Measurements from ENCODE around the gene PSMC6. TPM values are rescaled to one million over a fixed set of nuclear protein-coding genes. Genes with fewer than 3 reads are reported as not detected.

The PSMC6 gene
- total and polyA plus RNA-seq, 2 of the 13 experiments (the other 11 are each of a cell fraction or from before 2014, with no cell fraction given) = 90.0 to 210 TPM

GRCh38 chr14:52703225-52703624, 3.8 kb upstream of the PSMC6 start:
- Histone ChIP-seq H2AFZ (ENCODE audit: low read length) (no peak overlapping the region), H3K9me3 (ENCODE audit: low read length) (no peaks in the 10 kb centered on the region), H3K4me1 (ENCODE audit: insufficient read depth, low read length) (peaks cover 48% of the 10 kb centered on the region), H3K4me3 (replicated peaks in 1 of 3; ENCODE audit: insufficient read depth in 1 of 3, low read depth in 2 of 3, low read length in 3 of 3) (no peak overlapping the region), H3K4me2 (ENCODE audit: low read depth, low read length) (no peak overlapping the region), H3K9ac (ENCODE audit: insufficient read depth, low read depth, low read length) (no peak overlapping the region), H3K27ac (ENCODE audit: extremely low read length, insufficient read depth, low read length) (no peak overlapping the region), H3K27me3 (ENCODE audit: control insufficient read depth in 1 of 2, insufficient read depth in 2 of 2, low read length in 2 of 2) (no peaks in the 10 kb centered on the region; a peak in 1 of 5 replicates), H3K36me3 (replicated peaks in 1 of 2; ENCODE audit: control insufficient read depth in 1 of 2, insufficient read depth in 2 of 2, low read length in 2 of 2) (no peaks in the 10 kb centered on the region), H3K79me2 (ENCODE audit: insufficient read depth, low read length) (peaks cover 12% of the 10 kb centered on the region), H4K20me1 (ENCODE audit: insufficient read depth, low read length) (no peaks in the 10 kb centered on the region; the same call in 1 of the 2 replicates)
- DNase-seq (ENCODE audit: low spot score) (no peak), ATAC-seq (no peak), FAIRE-seq (no peak)
- in situ Hi-C loops (cut with HindIII; ENCODE audit: extremely low pct_ligation_motif_present, low pct_unique_long_range_greater_than_20kb) = no loop called here
- CTCF ChIA-PET (ENCODE audit: low intra/inter-chr PET ratio, low total read pairs) = no interaction called here
- intact Hi-C loops (cut with micrococcal nuclease; ENCODE audit: unreplicated experiment) = no loop called here
- no TSS peak for BruUV-seq (replicated peaks)
- TF ChIP-seq FOSL2 (CRISPR knock-in tag; IDR thresholded peaks at IDR 0.05) = peak; percentile 60; the same call in 1 of the 2 replicates
- peak; percentile 74 for TF ChIP-seq CEBPB (IDR thresholded peaks at IDR 0.05; ENCODE audit: borderline replicate concordance, low read depth, low read length)
- no peak for TF ChIP-seq ZBTB2 (CRISPR knock-in tag; IDR thresholded peaks at IDR 0.05; ENCODE audit: low read depth)
- no peak for TF ChIP-seq ZNF44 (CRISPR knock-in tag; IDR thresholded peaks at IDR 0.05)
- TF ChIP-seq ZNF326 (CRISPR knock-in tag; IDR thresholded peaks at IDR 0.05; ENCODE audit: borderline replicate concordance) = no peak
- POLR2A ChIA-PET = no interaction called here
- WGBS (ENCODE audit: low lambda C conversion rate) = 96% methylated on average over 3 of the region's 3 CpGs

DNA sequence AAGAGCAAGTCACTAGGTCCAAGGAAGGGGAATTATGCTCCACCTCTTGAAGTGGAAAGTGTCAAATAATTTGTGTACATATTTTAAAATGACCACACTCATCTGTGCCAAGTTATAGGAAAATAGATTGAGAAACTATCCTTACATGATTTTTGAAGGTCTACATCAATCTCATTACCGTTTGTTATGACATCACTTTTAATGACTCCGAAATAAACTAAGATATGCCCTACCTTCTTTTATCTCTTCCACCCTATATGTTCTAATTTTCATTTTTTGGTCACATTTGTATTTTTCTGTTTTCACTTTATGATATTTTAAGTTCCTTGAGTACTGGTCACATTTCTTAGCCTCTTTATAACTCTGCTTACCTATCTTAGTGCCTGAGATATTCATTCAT, 3.3 kb upstream of the PSMC6 start:
- Histone ChIP-seq H3K27ac (ENCODE audit: extremely low read length, insufficient read depth, low read length) (no peak overlapping the region), H3K9me3 (ENCODE audit: low read length) (no peaks in the 10 kb centered on the region), H4K20me1 (ENCODE audit: insufficient read depth, low read length) (no peaks in the 10 kb centered on the region; the same call in 1 of the 2 replicates), H2AFZ (ENCODE audit: low read length) (no peak overlapping the region), H3K27me3 (ENCODE audit: control insufficient read depth in 1 of 2, insufficient read depth in 2 of 2, low read length in 2 of 2) (no peaks in the 10 kb centered on the region; a peak in 1 of 5 replicates), H3K36me3 (replicated peaks in 1 of 2; ENCODE audit: control insufficient read depth in 1 of 2, insufficient read depth in 2 of 2, low read length in 2 of 2) (peaks cover 0 to under 1% of the 10 kb centered on the region in 2 experiments; a peak in 1 of 5 replicates), H3K4me3 (replicated peaks in 1 of 3; ENCODE audit: insufficient read depth in 1 of 3, low read depth in 2 of 3, low read length in 3 of 3) (no peak overlapping the region), H3K4me1 (ENCODE audit: insufficient read depth, low read length) (peaks cover 48% of the 10 kb centered on the region), H3K79me2 (ENCODE audit: insufficient read depth, low read length) (peaks cover 17% of the 10 kb centered on the region), H3K4me2 (ENCODE audit: low read depth, low read length) (no peak overlapping the region), H3K9ac (ENCODE audit: insufficient read depth, low read depth, low read length) (no peak overlapping the region)
- in situ Hi-C loops (cut with HindIII; ENCODE audit: extremely low pct_ligation_motif_present, low pct_unique_long_range_greater_than_20kb) (no loop called here), intact Hi-C loops (cut with micrococcal nuclease; ENCODE audit: unreplicated experiment) (no loop called here)
- FAIRE-seq = no peak
- 96% methylated on average over 2 of the region's 2 CpGs for WGBS (ENCODE audit: low lambda C conversion rate)
- CTCF ChIA-PET (ENCODE audit: low intra/inter-chr PET ratio, low total read pairs) = no interaction called here
- POLR2A ChIA-PET = interaction anchor here (0.7 kb wide), 1 partner anchor 52 kb away, joined by 3 read pairs; no protein-coding TSS in a partner anchor
- ATAC-seq = no peak
- no TSS peak for BruUV-seq (replicated peaks)
- DNase-seq (ENCODE audit: low spot score) = no peak
- TF ChIP-seq, protein P1, sequence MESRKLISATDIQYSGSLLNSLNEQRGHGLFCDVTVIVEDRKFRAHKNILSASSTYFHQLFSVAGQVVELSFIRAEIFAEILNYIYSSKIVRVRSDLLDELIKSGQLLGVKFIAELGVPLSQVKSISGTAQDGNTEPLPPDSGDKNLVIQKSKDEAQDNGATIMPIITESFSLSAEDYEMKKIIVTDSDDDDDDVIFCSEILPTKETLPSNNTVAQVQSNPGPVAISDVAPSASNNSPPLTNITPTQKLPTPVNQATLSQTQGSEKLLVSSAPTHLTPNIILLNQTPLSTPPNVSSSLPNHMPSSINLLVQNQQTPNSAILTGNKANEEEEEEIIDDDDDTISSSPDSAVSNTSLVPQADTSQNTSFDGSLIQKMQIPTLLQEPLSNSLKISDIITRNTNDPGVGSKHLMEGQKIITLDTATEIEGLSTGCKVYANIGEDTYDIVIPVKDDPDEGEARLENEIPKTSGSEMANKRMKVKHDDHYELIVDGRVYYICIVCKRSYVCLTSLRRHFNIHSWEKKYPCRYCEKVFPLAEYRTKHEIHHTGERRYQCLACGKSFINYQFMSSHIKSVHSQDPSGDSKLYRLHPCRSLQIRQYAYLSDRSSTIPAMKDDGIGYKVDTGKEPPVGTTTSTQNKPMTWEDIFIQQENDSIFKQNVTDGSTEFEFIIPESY (CRISPR knock-in tag; IDR thresholded peaks at IDR 0.05) = no peak
- no peak for TF ChIP-seq RARG (CRISPR knock-in tag; IDR thresholded peaks at IDR 0.05; ENCODE audit: low read depth)
- TF ChIP-seq ZBTB7A (CRISPR knock-in tag; IDR thresholded peaks at IDR 0.05) = no peak
- TF ChIP-seq SRY (CRISPR knock-in tag; IDR thresholded peaks at IDR 0.05) = no peak
- no peak for TF ChIP-seq HIC2 (CRISPR knock-in tag; IDR thresholded peaks at IDR 0.05; ENCODE audit: low read depth)
- peak; percentile 76 for TF ChIP-seq ATF7 (IDR thresholded peaks at IDR 0.05)
- TF ChIP-seq ATF7 (CRISPR knock-in tag; IDR thresholded peaks at IDR 0.05) = no peak
- peak; percentile 15; the same call in 1 of the 2 replicates for TF ChIP-seq CREB1 (IDR thresholded peaks at IDR 0.05)
- no peak for TF ChIP-seq CREB1 (CRISPR knock-in tag; IDR thresholded peaks at IDR 0.05)
- no peak for TF ChIP-seq HOXA5 (CRISPR knock-in tag; IDR thresholded peaks at IDR 0.05)
- TF ChIP-seq ZNF841 (CRISPR knock-in tag; IDR thresholded peaks at IDR 0.05; ENCODE audit: borderline replicate concordance) = no peak

All from HepG2 (cell line).